GM19240 (cell line): ENCODE data around the gene WSB1.
A peak's percentile ranks its signal among the peaks of the same experiment; 100 is the strongest.

ENCODE experiments used
- DNase-seq: peaks from one replicate; pipeline ENCODE4 v3.0.0; 2011; ENCODE audit warnings: low spot score; ENCODE audit not compliant: insufficient read length

The WSB1 gene

DNA sequence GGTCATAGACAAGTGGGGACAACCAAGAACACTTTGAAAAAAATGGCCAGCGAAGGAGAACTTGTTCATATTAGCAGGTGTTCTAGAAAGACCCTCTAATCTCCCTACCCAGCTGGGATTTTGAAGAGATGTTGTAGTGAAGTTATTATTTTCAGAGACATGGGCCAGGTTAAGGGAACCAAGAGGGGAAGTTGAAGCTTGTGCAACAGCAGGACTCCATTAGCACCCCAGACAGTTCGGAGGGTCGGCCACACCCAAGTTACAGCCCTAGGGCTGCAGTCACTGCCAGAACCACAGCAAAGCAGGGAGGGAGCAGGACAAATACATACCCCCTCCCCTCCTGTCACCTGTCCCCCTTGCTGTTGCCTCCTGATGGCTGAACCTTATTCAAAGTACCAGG, 42.3 kb downstream of the WSB1 start:
- DNase-seq, result no peak

DNA sequence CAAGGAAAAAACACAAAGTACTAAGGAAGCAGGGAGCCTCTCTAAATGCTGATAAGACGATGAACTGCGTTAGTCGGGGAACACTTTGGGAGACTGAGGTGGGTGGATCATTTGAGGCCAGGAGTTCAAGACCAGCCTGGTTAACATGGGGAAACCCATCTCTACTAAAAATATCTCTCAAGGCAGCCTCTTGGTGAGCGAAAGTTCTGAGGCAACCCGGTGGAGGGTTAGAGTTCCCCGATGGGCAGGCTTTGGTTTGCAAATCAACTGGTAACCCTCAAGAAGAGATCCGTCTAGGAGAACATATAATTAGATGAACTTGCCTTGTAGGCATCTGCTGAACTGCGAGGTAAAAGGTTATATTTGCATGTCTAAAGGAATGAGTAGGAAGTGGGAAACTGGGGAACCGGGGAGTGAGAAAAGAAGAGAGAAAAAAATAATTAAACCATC, 44.6 kb downstream of the WSB1 start:
- DNase-seq, result no peak

DNA sequence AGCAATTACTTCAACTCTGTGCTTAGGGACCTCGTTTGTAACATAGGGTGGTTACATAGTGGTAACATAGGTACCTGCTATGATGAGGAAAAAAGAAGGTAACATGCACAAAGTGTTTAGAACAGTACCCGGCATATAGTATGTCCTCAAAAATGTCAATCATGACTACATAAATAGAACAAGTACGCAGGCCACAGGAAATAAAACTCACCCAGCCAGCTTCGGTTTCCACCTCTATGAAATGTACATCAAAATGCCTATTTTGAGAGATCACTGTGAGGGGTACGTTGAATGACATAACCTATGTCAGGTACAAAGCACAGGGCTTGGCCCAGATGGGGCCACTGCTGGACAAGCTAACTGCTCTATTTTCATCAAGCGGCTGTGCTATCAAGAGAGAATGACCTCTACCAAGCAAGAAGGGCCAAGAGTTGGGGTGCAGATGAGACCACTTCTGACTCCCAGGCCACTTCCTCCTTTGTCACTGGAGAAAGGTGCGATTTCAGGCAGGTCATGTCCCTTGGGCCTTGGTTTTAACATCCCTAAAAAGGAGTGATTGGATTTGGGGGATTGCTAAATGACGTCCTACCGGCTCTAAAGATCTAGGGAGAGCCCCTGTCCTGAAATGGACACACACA, 45.4 kb downstream of the WSB1 start:
- DNase-seq, result no peak

DNA sequence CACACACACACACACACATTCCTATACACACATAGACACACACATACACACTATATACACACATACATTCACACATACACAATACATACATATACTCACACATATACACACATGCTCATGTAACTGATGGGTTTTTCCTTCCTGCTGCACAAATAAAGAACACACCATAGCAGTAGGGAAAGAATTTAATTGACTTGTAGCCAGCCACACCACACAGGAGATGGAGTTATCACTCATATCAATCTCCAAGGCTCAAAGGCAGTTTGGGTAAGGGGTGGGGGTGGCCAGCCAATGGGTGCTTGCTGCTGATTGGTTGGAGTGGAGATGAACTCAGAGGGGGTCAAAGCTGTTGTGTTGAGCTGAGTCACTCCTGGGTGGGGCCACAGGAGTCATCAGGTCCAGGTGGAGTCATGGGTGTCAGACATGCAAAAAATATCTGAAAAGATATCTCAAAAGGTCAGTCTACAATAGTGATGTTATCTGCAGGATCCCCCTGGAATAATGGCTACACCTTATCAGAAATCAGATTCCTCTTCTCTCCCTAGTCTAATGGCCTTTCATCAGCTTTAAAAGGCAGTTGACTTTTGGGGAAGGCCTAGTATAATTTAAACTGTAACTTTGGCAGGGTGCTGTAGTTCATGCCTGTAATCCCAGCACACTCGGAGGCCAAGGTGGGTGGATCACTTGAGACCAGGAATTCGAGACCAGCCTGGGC, 46.1 kb downstream of the WSB1 start:
- no peak for DNase-seq

DNA sequence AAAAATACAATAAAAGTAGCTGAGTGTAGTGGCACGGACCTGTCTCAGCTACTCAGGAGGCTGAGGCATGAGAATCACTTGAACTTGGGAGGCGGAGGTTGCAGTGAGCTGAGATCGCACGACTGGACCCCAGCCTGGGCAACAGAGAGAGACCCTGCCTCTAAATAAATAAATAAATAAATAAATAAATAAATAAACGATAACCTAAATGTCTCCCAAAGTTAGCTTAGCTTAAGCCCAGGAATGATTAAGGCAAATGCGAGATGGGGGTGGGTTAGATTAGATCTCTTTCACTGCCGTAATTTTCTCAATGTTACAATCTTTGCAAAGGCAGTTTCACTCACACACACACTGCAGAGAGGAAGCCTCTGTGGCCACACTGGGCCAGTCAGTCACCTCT, 46.7 kb downstream of the WSB1 start:
- no peak for DNase-seq

DNA sequence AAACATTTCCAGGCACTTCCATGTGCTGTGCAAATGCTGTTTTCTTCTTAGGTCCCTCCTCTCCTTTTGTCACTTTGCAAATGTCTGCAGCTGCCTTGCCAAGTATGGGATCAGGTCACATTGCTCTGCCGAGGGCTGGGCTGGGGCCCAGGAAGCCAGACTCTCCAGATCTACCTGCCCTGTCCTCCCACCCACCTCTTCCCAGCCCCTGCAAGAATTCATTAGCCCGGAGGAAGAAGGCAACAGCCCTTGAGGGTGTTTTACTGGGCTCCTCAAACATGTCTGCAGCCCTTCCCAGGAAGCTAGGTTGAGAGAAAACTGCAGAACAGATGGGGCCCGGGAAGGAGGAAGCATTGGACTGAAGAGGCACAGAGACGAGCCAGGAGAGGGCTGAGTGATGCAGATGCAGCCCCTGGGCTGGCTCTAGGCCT, 47.1 kb downstream of the WSB1 start:
- no peak for DNase-seq

DNA sequence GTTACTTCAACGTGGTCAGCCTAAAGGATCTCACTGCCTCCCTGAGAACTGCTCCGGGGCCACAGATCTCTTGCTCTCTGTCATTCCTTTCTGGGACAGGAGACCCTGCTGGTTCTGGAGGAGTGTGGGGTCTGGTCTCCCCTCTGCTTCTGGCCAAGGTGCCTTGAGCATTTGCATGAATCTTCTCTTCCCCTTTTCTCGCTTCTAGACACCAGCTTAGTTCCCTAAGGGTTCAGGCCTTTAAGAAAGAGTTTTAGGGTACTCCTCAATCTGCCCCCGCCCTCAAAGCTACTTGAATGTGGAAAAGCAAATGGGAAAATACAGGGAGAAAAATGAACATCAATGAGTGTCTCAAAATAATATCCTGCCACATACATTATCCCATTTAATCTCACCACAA, 48.1 kb downstream of the WSB1 start:
- DNase-seq, result no peak

DNA sequence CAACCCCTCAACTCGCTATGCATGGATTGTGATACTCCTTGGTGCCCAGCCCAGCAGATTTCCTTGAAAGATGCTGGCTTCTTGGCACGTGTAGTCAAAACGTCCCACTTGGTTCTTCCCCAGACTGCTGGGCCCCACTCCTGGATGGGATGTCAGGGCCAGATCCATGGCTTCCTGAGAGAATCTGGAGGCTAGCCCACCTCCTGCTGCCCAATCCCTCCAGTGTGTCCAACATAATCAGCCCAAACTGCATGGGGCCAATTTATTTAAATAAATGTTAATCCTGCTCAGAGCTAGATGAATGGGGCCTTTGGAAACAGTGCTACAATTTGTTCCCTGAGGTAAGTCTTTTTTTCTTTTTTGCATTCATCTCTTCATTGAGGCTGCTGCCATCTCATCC, 49.4 kb downstream of the WSB1 start:
- DNase-seq, result no peak

DNA sequence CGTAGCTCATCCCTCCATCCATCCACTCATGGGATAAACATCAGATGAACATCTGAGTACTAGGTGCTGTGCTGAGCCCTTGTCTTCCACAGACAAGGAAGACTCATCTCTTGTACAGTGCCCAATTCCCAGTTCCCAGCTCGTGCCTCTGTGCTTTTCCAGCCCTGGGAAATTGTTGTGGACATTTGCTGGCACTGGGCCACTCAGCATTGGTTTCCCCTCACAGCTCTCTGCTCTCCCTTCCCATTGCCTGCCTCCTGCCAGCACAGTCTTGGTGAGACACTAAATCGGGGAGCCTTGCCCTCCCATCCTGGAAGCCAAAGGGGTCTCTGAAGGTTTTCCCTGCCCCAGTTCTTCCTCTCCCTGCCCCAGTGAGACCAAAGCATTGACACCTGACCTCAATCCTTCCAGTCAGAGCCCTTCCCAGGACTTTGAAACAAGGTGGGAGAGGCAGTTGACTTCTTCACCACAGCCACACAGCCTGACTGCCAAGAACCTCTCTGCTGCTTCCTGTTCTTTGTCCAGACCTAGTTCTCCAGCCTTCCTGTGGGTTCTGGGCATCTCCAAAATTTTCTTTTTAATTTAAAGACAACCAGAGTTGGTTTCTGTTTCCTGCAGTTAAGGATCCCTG, 50.2 kb downstream of the WSB1 start:
- DNase-seq, result no peak

DNA sequence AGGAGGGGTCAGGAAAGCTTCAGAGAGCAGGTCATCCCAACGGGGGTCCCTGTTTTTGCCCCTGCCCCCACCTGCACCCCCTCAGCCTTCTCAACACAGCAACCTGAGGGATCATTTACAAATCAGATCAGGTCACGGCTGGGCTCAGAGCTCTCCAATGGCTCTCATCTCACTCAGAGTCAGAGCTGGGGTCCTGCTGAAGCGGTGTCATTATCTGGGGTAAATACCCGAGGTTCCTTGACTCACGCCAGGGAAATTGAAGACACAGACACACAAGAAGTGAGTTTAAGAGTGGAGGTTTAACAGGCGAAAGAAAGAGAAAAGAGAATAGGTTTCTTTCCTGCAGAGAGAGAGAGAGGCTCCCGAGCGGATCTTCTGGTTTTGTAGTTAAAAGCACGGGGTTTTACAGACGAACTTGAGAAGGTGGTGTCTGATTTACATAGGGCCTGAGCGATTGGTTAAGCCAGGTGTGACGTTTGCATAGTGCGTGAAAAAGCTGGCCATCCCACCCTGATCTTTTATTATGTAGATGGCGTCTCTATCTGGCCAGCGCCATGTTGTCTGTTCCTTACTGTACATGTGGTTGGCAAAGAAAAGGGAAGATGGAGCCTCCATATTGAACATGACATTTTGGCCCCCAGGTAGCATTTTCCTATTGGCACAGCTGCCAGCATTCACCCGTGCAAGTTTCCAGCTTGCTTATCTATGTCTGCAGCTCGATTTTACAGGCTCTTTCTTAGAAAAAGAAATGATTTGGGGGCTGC, 51.4 kb downstream of the WSB1 start:
- no peak for DNase-seq

DNA sequence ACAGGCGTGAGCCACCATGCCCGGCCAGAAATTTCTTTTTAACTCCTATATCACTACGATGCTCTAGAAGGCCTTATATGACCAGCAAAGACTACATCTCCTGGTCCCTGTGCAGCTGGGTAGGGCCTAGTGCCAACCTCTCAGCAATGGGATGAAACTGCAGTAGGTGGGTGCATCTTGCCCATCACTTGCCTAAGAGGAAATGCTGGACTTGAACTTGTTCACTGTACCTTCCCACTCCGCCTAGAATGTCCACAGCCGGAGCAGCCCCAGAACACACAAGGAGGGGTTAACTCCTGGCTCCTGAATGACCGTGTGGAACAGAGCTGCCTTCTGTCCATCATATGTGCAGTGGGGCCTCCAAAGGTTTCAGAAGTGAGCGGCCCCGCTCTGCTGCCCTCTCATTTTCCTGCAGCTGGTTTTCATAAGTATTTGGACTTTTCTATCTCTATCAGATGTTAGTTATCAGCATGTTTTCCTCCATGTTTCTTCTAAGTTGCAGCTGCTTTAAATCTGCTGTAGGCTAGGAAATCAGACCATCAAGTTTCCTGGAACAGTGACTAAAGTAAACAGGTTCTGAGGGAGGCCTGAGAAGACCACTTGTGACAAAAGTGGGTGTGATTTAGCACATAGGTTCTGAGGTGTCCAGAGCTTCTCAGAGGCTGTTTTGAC, 52.5 kb downstream of the WSB1 start:
- DNase-seq, result no peak

DNA sequence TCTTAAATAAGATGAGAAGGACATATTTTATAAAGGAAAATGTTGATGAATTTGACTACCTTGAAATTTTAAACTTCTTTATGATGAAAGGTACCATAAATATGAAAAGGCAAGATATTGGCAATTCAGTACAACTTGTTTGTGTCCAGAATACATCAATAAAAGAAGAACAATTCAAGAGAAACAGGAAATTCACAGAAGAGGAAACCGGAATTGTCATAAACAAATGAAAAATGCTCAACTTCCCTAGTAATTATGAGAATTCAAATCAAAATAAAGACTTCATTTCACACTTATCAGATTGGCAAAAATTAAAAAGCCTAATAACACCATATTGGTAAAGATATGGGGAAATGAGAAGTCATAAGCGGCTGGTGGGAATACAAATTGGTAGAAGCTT, 54.3 kb downstream of the WSB1 start:
- DNase-seq, result no peak

DNA sequence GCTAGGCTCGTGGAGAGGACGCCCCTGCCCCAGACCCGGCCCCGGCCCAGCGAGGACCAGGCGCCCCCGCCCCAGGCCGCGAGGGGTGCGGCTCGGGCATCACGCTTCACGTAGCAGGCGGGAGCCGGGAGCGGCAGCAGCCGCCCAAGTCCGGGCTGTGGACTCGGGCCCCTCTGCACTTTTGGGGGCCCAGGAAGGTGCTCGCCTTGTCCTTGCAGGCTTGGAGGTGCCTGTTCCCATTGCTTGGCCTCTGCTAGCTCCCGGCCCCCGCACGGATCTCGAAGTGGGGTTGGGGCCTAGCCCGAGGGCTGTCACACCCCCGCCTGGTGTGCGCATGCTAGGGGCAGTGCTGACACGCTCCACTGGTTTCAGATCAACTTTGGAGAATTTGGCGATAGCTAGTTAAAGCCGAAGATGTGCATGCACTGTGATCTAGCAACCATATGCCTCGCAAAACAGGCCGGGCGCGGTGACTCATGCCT, 55.7 kb downstream of the WSB1 start:
- DNase-seq, result no peak

DNA sequence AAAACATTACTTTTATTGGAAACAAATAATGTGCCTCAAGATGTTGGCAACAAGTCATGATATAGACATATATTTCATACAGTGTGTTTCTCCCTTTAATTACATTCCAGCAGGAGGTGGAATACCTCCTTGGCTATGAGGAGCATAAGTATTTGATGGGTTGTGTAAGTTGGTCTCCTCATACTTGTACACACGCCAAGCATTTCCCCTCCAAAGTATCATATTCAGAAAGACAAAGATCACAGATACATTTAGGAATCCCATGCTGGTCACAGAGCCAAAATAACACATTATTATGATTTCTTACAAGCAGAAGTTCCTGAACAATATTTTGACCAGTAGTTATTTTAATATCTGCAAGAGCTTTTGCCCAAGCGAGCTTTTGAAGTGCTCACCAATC, 57.8 kb downstream of the WSB1 start:
- no peak for DNase-seq

DNA sequence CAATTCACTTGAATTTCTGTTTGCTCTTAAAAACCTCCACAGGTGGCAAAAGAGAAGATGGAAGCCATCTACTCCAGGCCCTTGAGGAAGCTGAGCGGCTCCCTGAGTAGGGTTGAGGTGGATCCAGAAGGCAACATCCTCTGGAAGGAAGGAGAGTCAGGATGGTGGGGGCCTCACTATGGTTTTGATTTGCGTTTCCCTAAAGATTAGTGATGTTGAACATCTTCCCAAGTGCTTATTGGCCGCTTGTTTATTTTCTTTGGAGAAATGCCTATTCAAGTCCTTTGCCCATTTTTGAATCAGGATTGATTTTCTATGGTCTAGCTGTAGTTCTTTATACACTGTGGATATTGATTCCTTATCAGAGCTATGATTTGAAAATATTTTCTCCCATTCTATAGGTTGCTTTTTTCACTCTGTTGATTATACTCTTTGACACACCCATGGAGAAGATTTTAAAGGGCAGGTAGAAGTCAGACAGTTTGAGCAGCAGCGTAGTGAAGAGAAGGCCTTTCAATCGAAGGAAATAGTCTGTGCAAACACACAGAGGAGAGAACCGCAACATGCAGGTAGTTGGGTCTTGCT, 58.6 kb downstream of the WSB1 start:
- DNase-seq, result no peak

DNA sequence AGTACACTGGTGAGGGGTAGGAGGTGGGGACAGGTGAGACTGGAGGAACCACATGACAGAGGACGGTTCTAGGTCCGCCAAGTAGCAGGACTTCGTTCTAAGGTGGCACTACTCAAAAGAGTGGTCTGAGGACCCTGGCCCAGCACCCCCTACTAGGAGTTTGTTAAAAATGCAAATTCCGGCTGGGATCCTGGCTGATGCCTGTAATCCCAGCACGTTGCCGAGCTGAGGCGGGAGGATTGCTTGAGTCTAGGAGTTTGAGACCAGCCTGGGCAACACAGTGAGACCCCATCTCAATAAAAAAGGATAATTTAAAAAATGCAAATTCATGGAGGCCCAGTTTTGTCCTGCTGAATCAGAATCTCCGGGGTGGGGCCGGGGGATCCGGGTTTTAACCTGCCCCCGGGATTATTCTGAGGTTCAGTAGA, 59.1 kb downstream of the WSB1 start:
- DNase-seq, result no peak

DNA sequence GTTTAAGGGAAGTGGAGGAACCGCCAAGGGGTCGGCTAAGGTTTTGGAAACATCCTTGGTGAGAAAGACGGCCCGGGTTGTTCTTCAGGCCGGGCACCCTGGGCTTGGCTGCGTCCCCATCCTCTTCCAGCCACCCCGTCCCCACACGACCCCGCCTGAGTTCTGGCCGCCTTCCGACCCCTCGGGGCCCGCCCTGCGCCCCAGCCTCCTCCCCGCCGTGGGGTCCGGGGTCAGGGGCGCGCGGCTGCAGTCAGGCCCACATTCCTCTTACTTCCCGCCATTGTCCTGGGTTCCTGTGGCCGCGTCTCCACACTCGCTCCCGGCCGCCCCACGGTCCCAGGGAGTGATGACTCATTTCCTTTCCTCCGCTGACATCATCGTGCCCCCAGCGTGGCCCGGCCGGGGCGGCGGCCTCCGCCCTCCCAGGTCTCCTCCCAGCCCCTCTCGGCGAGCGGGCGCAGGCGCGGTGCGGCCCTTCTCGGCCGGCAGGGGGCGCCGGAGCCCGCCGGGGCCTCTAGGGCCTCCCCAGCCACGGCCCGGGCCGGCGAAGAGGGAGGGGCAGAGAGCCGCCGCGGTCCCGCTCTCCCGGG, 59.6 kb downstream of the WSB1 start:
- peak; percentile 95 for DNase-seq

DNA sequence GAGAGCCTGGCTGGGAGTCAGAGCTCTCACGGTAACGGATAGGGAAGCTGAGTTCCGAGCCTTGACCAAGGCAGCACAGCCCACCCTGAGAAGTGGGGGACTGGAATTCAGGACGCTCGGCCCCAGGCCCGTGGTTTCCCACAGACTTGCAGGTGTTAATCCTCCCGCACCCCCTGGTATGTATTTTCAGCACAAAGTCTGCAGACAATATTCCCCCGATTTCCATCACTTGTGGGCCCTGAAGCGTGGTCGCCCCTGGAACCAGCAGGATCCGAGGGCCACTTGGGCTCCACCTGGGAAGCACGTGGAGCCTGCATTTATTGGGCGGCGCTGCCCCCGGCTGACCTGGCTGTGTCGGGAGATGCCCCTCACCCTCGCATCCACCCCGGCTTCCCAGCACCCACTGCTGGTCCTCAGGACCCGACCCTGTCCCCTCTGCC, 60.2 kb downstream of the WSB1 start:
- no peak for DNase-seq

DNA sequence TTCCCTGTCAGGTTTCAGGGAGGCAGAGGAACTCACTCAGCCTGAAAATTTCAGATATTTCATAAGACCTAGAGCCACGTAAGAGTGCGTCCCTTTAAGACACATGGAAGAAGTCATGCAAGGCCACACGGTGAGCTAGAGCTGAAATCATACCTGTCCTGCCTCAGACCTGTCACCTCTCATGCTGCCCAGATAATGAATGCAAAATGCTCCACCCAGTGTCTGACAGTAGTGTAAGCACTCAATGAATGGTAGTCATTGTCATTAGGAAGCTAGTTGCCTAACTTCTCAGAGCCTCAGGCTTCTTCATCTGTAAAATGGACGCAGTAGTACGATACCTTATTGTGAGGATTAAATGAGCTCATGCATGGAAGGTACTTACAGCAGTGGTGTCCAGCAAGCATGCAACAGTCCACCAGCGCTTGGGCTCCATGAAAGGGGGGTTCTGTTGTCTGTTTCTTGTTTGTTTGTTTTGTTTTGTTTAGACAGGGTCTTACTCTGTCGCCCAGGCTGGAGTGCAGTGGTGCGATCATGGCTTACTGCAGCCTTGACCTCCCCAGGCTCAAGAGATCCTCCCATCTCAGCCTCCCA, 60.7 kb downstream of the WSB1 start:
- no peak for DNase-seq

DNA sequence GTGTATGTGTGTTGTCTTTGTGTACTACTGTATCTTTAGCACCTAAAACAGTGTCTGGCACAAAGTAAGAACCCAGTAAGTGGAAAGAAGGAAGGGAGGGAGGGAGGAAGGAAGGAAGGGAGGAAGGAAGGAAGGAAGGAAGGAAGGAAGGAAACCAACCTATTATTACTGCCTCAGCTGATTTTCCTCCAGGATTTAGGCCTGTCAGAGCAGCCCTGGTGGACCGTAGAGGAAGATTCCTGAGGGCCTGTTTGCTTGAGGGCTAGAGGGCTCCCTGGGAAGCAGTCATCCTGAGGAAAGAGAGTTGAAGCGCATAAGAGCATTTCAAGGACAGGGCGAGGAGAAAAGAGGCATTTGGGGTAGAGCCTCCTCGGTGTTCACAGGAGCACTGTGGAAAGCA, 61.5 kb downstream of the WSB1 start:
- no peak for DNase-seq
